Nephron progenitor cell (in vitro differentiated cells): ENCODE measurements around the gene PDILT.

Experiments
- DNase-seq: peaks from one replicate; pipeline ENCODE4 v3.0.0; 2021
- H3K27ac Mint-ChIP-seq: 2 replicates; pipeline ENCODE4 v1.8.0; 2021; ENCODE audit warnings: mild to moderate bottlenecking, moderate library complexity, mixed read lengths
- H3K27me3 Mint-ChIP-seq: 2 replicates; pipeline ENCODE4 v1.8.0; 2021; ENCODE audit warnings: mild to moderate bottlenecking, low read depth, mixed read lengths; ENCODE audit not compliant: poor library complexity
- H3K36me3 Mint-ChIP-seq: 2 replicates; pipeline ENCODE4 v1.8.0; 2021; ENCODE audit warnings: low read depth, mixed read lengths
- H3K4me1 Mint-ChIP-seq: 2 replicates; pipeline ENCODE4 v1.8.0; 2021; ENCODE audit warnings: mixed read lengths
- H3K4me3 Mint-ChIP-seq: 2 replicates; pipeline ENCODE4 v1.8.0; 2021; ENCODE audit warnings: mild to moderate bottlenecking, moderate library complexity, mixed read lengths
- H3K9me3 Mint-ChIP-seq: 2 replicates; pipeline ENCODE4 v1.8.0; 2021; ENCODE audit warnings: mild to moderate bottlenecking, moderate library complexity, mixed read lengths
- TF ChIP-seq, protein P1 (sequence below): fragments of 200-600 bp; sonication (generic); IDR thresholded peaks from 2 replicates; pipeline ENCODE4 v1.5.0; 2021; ENCODE audit warnings: antibody characterized with exemption

Gene PDILT

DNA sequence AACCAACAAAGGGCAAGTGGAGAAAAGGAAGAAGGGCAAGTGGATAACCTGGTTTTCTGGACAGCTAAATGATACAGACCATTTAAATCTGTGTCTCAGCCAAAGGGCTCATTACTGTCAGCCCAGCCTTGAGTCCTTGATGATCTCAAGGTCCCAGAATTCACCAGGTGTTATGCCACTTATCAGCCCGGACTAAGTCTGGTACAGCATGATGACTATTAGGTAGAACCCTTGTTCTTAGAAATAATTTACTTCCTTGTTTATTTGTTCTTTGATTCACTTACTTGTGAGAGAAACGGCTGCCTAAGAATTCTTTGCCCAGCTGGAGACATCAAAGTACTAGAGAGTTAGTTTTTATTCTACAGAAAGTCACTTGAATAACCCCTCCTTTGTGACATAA lies 3.5 kb downstream of the PDILT start:
- Mint-ChIP-seq H3K4me3 (no peak overlapping the region), H3K27me3 (peaks cover 4% of the 10 kb centered on the region), H3K36me3 (no peaks in the 10 kb centered on the region), H3K27ac (peak overlapping the region; percentile 61), H3K4me1 (peaks cover 12% of the 10 kb centered on the region), H3K9me3 (no peaks in the 10 kb centered on the region)
- TF ChIP-seq, protein P1, sequence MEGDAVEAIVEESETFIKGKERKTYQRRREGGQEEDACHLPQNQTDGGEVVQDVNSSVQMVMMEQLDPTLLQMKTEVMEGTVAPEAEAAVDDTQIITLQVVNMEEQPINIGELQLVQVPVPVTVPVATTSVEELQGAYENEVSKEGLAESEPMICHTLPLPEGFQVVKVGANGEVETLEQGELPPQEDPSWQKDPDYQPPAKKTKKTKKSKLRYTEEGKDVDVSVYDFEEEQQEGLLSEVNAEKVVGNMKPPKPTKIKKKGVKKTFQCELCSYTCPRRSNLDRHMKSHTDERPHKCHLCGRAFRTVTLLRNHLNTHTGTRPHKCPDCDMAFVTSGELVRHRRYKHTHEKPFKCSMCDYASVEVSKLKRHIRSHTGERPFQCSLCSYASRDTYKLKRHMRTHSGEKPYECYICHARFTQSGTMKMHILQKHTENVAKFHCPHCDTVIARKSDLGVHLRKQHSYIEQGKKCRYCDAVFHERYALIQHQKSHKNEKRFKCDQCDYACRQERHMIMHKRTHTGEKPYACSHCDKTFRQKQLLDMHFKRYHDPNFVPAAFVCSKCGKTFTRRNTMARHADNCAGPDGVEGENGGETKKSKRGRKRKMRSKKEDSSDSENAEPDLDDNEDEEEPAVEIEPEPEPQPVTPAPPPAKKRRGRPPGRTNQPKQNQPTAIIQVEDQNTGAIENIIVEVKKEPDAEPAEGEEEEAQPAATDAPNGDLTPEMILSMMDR = no peak
- no peak for DNase-seq

DNA sequence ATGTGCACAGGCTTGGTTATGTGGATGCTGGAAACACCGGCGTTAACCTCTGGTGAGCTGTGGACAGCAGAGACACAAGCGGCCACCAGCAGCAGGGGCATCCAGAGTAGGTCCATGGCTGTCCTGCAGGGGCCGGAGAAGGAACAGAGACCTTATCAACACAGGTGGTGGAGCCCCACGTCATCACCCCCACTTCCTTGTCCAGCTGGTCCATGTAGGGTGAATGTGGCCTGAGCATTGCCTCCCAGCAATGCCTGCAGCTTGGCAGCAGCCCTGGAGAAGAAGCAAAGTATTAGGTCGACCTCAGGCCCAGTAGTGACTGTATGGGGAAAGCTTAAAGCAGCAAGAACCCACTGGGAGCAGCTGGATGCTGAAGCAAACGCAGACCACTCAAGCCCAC lies 5.4 kb downstream of the PDILT start:
- H3K4me1 Mint-ChIP-seq = peaks cover 12% of the 10 kb centered on the region
- DNase-seq = no peak
- H3K9me3 Mint-ChIP-seq = no peaks in the 10 kb centered on the region
- H3K27me3 Mint-ChIP-seq = peaks cover 4% of the 10 kb centered on the region
- no peaks in the 10 kb centered on the region for H3K36me3 Mint-ChIP-seq
- TF ChIP-seq, protein P1 = no peak
- no peak overlapping the region for H3K27ac Mint-ChIP-seq
- no peak overlapping the region for H3K4me3 Mint-ChIP-seq

DNA sequence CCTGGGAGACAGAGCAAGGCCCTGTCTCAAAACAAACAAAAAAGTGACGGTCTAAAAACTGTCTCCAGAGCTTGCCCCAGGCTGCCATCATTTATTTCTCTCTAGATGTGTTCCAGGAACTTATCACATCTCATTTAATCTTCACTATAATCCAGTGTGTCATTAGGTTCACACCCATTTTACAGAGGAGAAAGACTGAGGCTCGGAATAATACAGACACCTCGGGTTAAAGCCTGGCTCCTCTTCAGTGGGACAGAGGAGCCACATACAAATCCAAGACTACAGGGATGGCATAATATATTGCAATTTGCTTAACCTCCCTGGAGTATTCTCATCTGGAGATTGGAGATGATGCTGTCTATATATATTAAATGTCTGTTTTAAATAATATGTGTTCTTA lies 5.9 kb downstream of the PDILT start:
- Mint-ChIP-seq H3K27ac (no peak overlapping the region), H3K27me3 (peaks cover 4% of the 10 kb centered on the region), H3K9me3 (no peaks in the 10 kb centered on the region), H3K4me3 (no peak overlapping the region), H3K4me1 (peaks cover 12% of the 10 kb centered on the region), H3K36me3 (no peaks in the 10 kb centered on the region)
- TF ChIP-seq, protein P1 = no peak
- no peak for DNase-seq

DNA sequence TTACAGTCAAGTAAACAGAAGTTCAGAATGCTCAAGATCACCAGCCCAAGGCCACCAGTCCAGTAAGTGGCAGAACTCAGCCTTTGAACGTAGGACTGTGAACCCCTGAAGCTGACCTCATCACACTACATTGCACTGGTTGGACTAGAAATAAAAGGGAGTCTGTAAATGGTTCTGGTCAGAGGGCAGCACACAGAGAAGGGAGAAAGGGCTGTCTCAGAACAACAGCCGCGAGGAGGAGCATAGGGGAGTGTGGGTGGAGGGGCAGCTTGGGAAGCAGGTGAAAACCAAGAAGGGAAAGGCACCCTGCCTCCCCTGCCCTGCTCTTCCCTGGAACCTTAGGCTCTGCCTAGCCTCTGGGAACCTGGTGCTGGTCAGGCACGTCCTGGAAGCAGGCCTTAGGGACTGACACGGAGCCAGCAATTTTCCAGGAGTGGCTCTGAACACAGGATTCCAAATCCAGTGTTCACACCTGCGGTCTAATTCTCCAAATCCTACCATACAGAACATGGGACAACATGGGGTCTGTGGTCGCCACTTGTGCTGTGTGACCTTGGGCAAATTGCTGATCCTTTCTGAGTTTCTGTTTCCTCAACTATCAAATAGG lies 7.0 kb downstream of the PDILT start:
- H3K27me3 Mint-ChIP-seq = peaks cover 7% of the 10 kb centered on the region
- TF ChIP-seq, protein P1 = no peak
- H3K9me3 Mint-ChIP-seq = no peaks in the 10 kb centered on the region
- no peak for DNase-seq
- H3K4me3 Mint-ChIP-seq = no peak overlapping the region
- H3K4me1 Mint-ChIP-seq = peaks cover 8% of the 10 kb centered on the region
- H3K27ac Mint-ChIP-seq = no peak overlapping the region
- no peaks in the 10 kb centered on the region for H3K36me3 Mint-ChIP-seq

DNA sequence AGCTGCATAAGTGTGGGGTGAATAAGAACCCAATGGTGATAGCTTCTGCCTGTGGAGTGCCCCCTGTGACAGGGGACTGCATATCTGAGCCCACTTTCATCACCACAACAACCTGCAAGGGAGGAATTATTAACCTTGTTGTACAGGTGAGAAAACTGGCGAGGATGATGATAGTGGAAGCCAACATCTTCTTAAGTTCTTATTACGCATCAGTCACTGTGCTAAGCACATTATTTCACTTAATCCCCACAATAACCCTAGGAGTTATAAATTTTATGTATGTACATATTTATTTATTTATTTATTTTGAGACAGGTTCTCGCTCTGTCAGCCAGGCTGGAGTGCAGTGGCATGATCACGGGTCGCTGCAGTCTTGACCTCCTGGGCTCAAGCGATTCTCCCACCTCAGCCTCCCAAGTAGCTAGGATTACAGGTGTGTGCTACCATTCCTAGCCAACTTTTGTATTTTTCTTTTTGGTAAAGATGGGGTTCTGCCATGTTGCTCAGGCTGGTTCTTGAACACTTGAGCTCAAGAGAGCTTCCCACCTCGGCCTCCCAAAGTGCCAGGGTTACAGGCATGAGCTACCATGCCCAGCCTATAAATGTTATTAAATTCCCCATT lies 7.6 kb downstream of the PDILT start:
- Mint-ChIP-seq H3K4me1 (peaks cover 3% of the 10 kb centered on the region), H3K4me3 (no peak overlapping the region), H3K27me3 (peaks cover 5% of the 10 kb centered on the region), H3K27ac (no peak overlapping the region), H3K9me3 (no peaks in the 10 kb centered on the region), H3K36me3 (no peaks in the 10 kb centered on the region)
- TF ChIP-seq, protein P1 = no peak
- DNase-seq = no peak

DNA sequence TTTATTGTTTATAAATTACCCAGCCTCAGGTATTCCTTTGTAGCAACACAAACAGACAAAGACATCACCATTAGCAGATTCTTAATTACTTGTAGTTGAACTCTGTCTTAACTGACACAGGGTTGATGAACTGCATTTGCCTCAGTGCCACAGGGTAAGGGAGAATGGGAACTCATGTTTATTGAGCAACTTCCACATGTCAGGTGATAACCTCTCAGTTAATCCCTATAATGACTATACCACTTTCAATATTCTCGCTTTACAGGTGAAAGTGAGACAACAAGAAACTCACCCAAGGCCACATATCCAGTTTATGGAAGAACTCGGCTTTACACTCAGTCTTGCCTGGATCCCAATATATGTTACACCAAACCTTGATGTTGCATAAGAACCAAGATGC lies 8.6 kb downstream of the PDILT start:
- H3K36me3 Mint-ChIP-seq = no peaks in the 10 kb centered on the region
- no peak for DNase-seq
- TF ChIP-seq, protein P1 = no peak
- peaks cover 4% of the 10 kb centered on the region for H3K27me3 Mint-ChIP-seq
- no peaks in the 10 kb centered on the region for H3K9me3 Mint-ChIP-seq
- no peak overlapping the region for H3K27ac Mint-ChIP-seq
- H3K4me3 Mint-ChIP-seq = no peak overlapping the region
- no peaks in the 10 kb centered on the region for H3K4me1 Mint-ChIP-seq
